GM19438 (cell line): ENCODE data around the gene LRP2BP.
"Not testable (repeated sequence)": the region's sequence is repeated elsewhere in the genome, so short reads cannot be mapped to it uniquely, and the experiment has no call there.

Experiments
- ATAC-seq: cut with Tn5 transposase; IDR thresholded peaks from one replicate; pipeline ENCODE4 v1.9.1; 2021; ENCODE audit warnings: low read depth; ENCODE audit not compliant: unreplicated experiment

LRP2BP gene

DNA sequence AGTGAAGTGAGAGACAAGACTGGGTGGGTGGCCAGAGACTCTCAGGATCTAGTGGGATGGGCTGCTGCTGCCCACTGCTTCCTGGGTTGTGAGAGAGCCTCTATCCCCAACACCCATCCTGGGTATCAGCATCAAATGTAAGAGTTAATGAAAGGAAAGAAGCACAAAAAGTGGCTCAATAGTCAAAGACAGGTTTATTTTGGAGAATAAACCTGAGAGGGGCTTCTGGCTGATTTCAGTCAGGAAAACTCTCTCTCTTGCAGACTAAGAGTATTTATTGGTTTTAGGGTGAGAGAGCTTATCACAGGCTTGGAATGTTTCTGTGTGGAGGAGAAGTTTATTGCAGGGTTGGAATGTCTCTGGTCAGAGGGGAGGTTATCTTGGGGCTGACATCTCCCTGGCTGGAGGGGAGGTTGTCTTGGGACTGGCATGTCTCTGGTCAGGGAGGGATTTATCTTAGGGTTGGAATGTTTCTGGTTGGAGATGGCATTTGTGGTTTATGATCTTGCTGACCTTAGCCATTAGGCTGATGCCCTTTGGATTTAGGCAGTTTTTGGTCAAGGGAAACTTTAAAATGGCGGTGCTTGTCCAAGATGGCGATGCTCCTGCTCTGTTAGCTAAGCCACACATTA lies 65.7 kb downstream of the LRP2BP start:
- not testable (repeated sequence) for ATAC-seq

DNA sequence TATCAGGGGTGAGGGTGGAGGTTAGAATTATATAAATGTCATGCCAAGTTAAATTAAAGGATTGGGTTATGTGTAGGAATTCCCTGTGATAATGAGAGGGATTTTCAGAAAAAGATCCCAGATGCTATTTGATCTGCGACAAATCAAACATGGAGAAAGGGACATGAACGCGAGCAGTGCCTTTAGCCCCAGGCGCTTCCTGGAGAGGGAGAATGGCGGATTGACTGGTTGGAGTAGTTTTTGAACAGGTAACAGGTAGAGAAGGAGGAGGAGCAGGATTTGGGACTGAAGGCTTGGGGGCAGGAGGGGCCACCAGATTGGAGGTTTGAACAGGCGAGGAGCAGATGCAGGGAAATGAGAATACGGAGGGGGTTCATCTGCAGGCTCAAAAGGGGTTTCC lies 67.1 kb downstream of the LRP2BP start:
- no peak for ATAC-seq

DNA sequence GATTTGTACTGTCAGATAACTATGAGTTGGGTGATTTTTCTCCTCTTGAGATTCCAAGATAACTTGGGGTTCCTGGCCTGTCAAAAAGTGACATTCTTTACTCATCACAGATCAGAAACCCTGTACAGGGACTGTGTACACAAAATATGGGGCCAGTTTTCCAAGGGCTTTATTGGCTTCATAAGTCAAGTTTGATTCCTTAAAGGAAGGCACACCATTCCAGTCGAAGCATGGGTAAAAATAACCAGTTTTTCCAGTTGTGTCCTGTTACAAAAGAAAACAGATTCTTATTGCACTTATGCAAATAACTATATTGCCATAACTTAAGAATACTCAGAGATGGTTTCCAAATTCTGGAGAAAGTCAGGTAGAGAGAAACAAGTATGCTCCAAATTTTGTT lies 70.0 kb downstream of the LRP2BP start:
- ATAC-seq = not testable (repeated sequence)

DNA sequence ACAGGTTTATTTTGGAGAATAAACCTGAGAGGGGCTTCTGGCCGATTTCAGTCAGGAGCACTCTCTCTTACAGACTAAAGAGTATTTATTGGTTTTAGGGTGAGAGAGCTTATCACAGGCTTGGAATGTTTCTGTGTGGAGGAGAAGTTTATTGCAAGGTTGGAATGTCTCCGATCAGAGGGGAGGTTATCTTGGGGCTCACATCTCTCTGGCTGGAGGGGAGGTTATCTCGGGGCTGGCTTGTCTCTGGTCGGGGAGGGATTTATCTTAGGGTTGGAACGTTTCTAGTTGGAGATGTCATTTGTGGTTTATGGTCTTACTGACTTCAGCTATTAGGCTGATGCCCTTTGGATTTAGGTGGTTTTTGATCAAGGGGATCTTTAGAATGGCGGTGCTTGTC lies 71.4 kb downstream of the LRP2BP start:
- not testable (repeated sequence) for ATAC-seq

DNA sequence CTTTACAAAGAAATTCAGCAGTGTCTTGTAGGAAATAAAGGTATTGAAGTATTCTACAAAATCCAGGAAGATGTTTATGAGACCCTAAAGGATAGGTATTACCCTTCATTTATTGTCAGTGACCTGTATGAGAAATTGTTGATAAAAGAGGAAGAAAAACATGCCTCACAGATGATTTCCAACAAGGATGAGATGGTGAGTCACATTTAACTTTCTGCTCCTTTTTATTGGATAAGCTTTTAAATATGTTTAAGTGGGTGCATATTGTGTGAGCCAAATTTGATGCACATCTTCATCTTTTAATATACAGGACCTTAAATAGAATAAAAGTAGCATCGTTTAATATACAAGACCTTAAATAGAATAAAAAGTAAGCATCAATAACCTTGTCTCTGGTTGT lies 72.1 kb downstream of the LRP2BP start:
- no peak for ATAC-seq

DNA sequence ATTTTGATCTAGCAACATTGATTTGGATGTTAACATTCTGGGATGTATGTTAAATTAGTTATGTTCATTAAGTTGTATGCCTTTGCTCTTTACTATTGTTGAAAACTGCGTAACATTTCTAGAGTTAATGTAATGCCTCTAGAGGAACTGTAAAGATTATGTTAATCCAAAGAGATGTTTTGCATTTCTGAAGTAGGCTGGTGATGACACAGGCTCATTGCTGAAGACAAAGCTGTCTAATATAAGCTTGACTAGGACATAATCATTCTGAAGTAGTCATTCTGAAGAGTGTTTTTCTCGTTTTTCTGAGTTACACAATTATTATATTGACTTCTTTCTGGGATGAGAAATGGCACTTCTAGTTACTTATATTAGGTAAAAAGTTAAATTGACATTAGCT lies 72.9 kb downstream of the LRP2BP start:
- ATAC-seq = no peak

DNA sequence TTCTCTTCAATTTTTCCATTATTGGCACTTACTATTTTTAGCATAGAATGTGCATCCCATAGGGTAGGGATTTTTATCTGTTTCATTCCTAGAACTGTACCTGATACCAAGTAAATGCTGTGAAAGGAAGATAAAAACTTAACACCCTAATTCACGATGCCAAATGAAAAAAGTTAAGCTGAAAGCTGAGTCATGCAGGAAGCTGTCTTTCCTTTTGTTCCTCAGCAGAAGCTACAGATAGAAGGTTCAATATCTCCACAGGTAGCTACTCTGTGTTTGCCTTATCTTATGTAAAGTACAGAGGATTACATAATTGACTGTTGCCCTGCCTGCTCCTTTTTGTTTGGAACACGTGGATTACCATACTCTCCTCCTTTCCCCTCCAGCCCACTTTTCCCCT lies 77.0 kb downstream of the LRP2BP start:
- no peak for ATAC-seq

DNA sequence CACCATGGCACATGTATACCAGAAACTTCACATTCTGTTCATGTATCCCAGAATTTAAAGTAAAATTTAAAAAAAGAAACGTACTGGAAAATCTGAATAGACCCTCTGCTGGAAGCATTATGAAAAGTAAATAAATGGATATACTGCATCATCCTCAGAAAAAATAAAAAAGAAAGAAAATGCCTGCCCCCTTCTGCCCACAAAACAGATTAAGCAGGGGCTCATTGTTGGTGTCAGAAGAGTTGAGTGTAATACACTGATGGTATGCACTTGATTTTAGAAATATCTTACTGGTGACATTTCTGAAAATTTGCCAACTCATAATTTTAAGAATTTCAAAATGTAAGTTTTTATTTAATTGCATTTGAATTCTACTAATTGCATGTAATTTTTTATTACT lies 77.8 kb downstream of the LRP2BP start:
- no peak for ATAC-seq

DNA sequence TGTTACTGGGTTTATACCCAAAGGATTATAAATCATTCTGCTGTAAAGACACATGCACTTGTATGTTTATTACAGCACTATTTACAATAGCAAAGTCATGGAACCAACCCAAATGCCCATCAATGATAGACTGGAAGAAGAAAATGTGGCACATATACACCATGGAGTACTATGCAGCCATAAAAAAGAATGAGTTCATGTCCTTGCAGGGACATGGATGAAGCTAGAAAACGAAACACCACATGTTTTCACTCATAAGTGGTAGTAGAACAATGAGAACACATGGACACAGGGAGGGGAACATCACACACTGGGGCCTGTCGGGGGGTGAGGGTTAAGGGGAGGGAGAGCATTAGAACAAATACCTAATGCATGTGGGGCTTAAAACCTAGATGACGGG lies 78.3 kb downstream of the LRP2BP start:
- not testable (repeated sequence) for ATAC-seq
